WERI-Rb-1 (cell line): ENCODE data around the gene CUZD1.
A peak's percentile ranks its signal among the peaks of the same experiment; 100 is the strongest.

Source experiments
- DNase-seq: peaks from one replicate; pipeline ENCODE4 v3.0.0-alpha.2; 2020
- H3K27ac ChIP-seq: fragments of 250-450 bp; sonication (Bioruptor Pico); 2 replicates; pipeline ENCODE4 v1.5.1; 2020; ENCODE audit warnings: mild to moderate bottlenecking, moderate library complexity
- H3K27me3 ChIP-seq: fragments of 250-450 bp; sonication (Bioruptor Pico); 2 replicates; pipeline ENCODE4 v1.5.1; 2021; ENCODE audit warnings: mild to moderate bottlenecking, low read depth, moderate library complexity; ENCODE audit not compliant: insufficient read depth, severe bottlenecking
- H3K36me3 ChIP-seq: fragments of 250-450 bp; sonication (Bioruptor Pico); 2 replicates; pipeline ENCODE4 v1.5.1; 2020; ENCODE audit warnings: mild to moderate bottlenecking, moderate library complexity
- H3K4me3 ChIP-seq: 2 replicates; pipeline ENCODE4 v1.5.1; 2011; ENCODE audit warnings: low read depth, mild to moderate bottlenecking, control low read depth, low read length
- H3K9me3 ChIP-seq: fragments of 250-450 bp; sonication (Bioruptor Pico); 2 replicates; pipeline ENCODE4 v1.5.1; 2021; ENCODE audit warnings: mild to moderate bottlenecking, moderate library complexity; ENCODE audit not compliant: severe bottlenecking
- CTCF ChIP-seq: IDR thresholded peaks from 2 replicates; pipeline ENCODE4 v1.5.1; 2011; ENCODE audit warnings: low read depth, mild to moderate bottlenecking, control low read depth, inconsistent platforms, low read length

CUZD1 gene

GRCh38 chr10:122845783-122846332, at the start of gene CUZD1:
Gene CUZD1, minus strand, starts transcription at chr10:122845857. Its CDS starts 14 bp downstream, at chr10:122845843.
- Histone ChIP-seq H3K9me3 (peaks cover 5% of the 10 kb centered on the region), H3K27ac (no peak within 1 kb of the TSS), H3K36me3 (no peaks in the 10 kb centered on the region), H3K27me3 (no peaks in the 10 kb centered on the region), H3K4me3 (no peak within 1 kb of the TSS)
- TF ChIP-seq CTCF = no peak
- no peak for DNase-seq

GRCh38 chr10:122894261-122894944, 48.7 kb upstream of the CUZD1 start:
- DNase-seq = no peak
- Histone ChIP-seq H3K27me3 (no peaks in the 10 kb centered on the region), H3K9me3 (no peaks in the 10 kb centered on the region), H3K27ac (no peak overlapping the region), H3K4me3 (no peak overlapping the region), H3K36me3 (no peaks in the 10 kb centered on the region)
- TF ChIP-seq CTCF = no peak

GRCh38 chr10:122884166-122884565, 38.5 kb upstream of the CUZD1 start:
- TF ChIP-seq CTCF = no peak
- DNase-seq = no peak
- no peaks in the 10 kb centered on the region for H3K9me3 ChIP-seq
- H3K4me3 ChIP-seq = no peak overlapping the region
- H3K27me3 ChIP-seq = no peaks in the 10 kb centered on the region
- H3K36me3 ChIP-seq = no peaks in the 10 kb centered on the region
- no peak overlapping the region for H3K27ac ChIP-seq

GRCh38 chr10:122882766-122883165, 37.1 kb upstream of the CUZD1 start:
- TF ChIP-seq CTCF = no peak
- H3K4me3 ChIP-seq = no peak overlapping the region
- DNase-seq = no peak
- no peak overlapping the region for H3K27ac ChIP-seq
- no peaks in the 10 kb centered on the region for H3K27me3 ChIP-seq
- H3K9me3 ChIP-seq = no peaks in the 10 kb centered on the region
- H3K36me3 ChIP-seq = no peaks in the 10 kb centered on the region

- DNase-seq = peak; percentile 88
- Histone ChIP-seq H3K27ac (peak within 1 kb of the TSS; percentile 71), H3K27me3 (no peaks in the 10 kb centered on the region), H3K9me3 (no peaks in the 10 kb centered on the region), H3K36me3 (no peaks in the 10 kb centered on the region), H3K4me3 (peak within 1 kb of the TSS; percentile 51)
- TF ChIP-seq CTCF = no peak
Measured at GRCh38 chr10:122879339-122880273, 33.9 kb upstream of the CUZD1 start, which contains the start of gene FAM24B. Gene FAM24B, minus strand, starts transcription at chr10:122879581. Its CDS starts 29,066 bp downstream, at chr10:122850515.
